ENCODE results near the gene MAP2K2. TPM values are rescaled to one million over a fixed set of nuclear protein-coding genes. Genes with fewer than 3 reads are reported as not detected.

Gene MAP2K2
- total and polyA plus RNA-seq, 5 experiments from 2014 or later, result 48.0 to 134 (median 101) TPM

DNA sequence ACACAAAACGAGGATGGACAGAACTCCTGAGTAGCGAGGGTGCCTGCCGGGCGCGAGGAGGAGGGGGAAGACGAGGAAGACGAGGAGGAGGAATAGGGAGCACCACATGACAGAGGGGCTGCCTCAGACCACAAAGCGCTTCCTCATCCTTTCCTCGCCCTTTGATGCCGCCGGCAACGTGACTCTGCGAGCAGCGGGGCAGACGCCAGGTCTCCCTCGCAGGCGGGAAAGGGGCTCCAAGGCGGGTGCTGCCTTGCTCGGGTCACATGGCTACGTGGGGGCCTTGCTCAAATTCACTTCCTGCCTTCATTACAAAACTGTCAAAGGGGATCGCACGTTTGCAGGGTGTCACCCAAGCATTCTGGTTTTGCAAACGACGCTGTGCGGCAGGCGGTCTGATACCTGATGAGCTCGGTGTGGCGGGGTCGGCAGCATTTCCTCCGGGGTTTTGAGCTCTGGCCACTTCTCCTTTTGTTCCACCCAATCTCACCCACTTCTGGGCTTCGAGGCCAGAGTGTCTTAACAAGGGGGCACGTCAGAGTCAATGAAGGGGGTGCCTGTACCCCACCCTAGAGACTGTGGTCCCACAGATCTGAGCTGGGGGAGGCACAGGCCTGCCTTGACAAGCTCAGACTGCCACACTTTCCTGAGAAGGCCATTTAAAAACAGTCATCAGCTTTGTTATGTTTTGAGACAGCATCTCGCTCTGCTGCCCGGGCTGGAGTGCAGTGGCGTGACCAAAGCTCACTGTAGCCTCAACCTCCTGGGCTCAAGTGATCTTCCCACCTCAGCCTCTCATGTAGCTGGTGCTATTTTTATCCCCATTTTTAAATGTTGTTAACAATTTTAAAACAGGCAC, 14.9 kb downstream of the MAP2K2 start:
- H3K4me1 Mint-ChIP-seq, result peaks cover 32 to 82% (median 72%) of the 10 kb centered on the region in 4 donors
- H3K9me3 Mint-ChIP-seq, result peaks cover 0 to 2% (median 0%) of the 10 kb centered on the region in 9 donors
- POLR2A ChIA-PET, result interaction anchor here (0.6 to 2.3 kb wide), 16 partner anchors 10 to 122 kb away, joined by 3 to 10 read pairs (median 4); partner anchors contain the start of gene ZBTB7A
- peak; percentile 63 to 92 (median 84) for DNase-seq
- peaks cover 0 to 19% (median 4%) of the 10 kb centered on the region in 3 donors for H3K36me3 Mint-ChIP-seq
- H3K27me3 Mint-ChIP-seq, result no peaks in the 10 kb centered on the region
- peak; percentile 61 to 68 for ATAC-seq
- H3K4me3 Mint-ChIP-seq, result peak overlapping the region; percentile 46 to 83 (median 70)
- H3K27ac Mint-ChIP-seq, result peak overlapping the region; percentile 90 to 98 (median 96)

DNA sequence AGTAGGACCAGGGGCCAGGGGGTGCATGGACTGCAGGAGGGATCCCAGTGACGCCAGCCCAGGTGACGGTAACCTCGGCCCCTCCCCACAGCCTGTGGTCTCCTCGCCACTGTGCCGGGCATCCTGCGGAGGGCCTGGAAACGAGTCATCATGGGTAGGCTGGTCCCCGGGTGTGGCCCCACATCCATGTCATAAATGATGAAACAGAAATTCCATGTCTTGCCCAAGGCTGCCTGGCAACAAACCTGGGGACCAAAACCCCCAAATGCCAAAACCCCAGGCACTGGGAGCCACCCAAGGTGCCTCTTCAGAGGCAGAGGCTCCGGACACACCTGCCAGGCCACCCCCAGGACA, 20.9 kb downstream of the MAP2K2 start:
- H3K27ac Mint-ChIP-seq, result peak overlapping the region in 1 of 10 donors; percentile 95
- POLR2A ChIA-PET, result interaction anchor here (2.0 to 3.3 kb wide), 4 partner anchors 10 to 115 kb away, joined by 8 to 35 read pairs (median 22); partner anchors contain the start of gene PIAS4
- peaks cover 0 to 22% (median 6%) of the 10 kb centered on the region in 3 donors for H3K36me3 Mint-ChIP-seq
- H3K4me3 Mint-ChIP-seq, result no peak overlapping the region
- DNase-seq (no peak), ATAC-seq (no peak)
- peaks cover 21 to 42% (median 36%) of the 10 kb centered on the region in 4 donors for H3K4me1 Mint-ChIP-seq
- peaks cover 0 to 2% (median 0%) of the 10 kb centered on the region in 9 donors for H3K9me3 Mint-ChIP-seq
- H3K27me3 Mint-ChIP-seq, result no peaks in the 10 kb centered on the region

DNA sequence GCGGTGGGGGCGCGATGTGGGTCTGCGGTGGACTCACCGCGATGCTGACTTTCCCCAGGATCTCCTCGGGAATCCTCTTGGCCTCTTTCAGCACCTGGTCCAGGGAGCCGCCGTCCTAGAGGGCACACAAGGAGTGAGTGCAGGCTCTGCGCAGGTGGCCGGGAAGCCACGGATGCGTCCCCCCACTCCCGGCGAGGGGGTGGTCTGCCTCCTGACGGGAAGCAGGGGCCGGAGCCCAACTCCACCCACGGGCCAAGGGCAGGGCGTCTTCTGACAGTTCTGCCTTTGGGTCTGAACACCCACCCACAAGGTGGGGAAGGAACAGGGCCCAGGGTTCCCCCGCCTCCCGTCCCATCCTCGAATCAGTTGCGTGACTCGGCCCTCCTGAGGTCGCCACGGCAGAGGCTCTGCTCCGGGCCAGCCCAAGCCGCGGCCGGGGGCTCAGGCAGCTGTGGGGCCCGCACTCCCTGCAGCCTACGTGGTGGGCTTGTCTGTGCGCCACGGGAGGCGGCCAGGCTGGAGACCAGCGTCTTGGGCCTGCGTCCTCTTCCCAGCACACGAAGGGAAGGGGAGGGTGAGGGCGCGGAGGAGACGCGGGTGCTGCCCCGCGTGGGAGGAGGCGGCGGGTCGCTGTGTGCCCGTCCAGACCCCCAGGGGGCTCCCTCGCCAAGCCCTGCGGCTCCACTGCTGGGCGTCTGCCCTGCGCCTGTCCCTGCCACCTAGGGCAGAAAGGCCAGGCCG, 21.4 kb downstream of the MAP2K2 start:
- Mint-ChIP-seq H3K36me3 (peaks cover 0 to 24% (median 9%) of the 10 kb centered on the region in 3 donors), H3K9me3 (peaks cover 0 to 2% (median 0%) of the 10 kb centered on the region in 9 donors), H3K27ac (no peak overlapping the region), H3K4me3 (no peak overlapping the region), H3K27me3 (no peaks in the 10 kb centered on the region), H3K4me1 (peaks cover 18 to 40% (median 32%) of the 10 kb centered on the region in 4 donors)
- POLR2A ChIA-PET, result interaction anchor here (1.2 to 1.3 kb wide), 2 partner anchors 40 to 115 kb away, joined by 3 to 7 read pairs; no protein-coding TSS in a partner anchor
- DNase-seq, result no peak
- no peak for ATAC-seq

DNA sequence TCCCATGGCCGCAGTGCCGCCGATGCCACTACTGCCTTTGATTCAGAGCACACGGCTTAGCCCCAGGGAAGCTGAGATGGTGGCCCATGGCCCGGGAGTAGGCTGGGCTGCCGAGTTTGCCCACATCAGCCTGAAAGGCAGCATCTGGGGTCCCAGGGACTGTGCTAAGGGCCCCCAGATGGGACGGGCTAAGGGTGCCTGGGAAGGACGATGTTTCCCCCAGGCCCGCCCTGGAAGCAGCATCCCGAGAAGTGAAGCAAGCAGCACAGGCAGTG, 22.5 kb downstream of the MAP2K2 start:
- Mint-ChIP-seq H3K36me3 (peaks cover 0 to 28% (median 8%) of the 10 kb centered on the region in 3 donors), H3K9me3 (peaks cover 0 to 2% (median 0%) of the 10 kb centered on the region in 9 donors), H3K4me1 (peaks cover 14 to 33% (median 24%) of the 10 kb centered on the region in 4 donors), H3K27ac (no peak overlapping the region), H3K27me3 (no peaks in the 10 kb centered on the region), H3K4me3 (no peak overlapping the region)
- POLR2A ChIA-PET, result interaction anchor here (1.2 to 1.3 kb wide), 2 partner anchors 39 to 114 kb away, joined by 3 to 7 read pairs; no protein-coding TSS in a partner anchor
- no peak for ATAC-seq
- DNase-seq, result no peak

DNA sequence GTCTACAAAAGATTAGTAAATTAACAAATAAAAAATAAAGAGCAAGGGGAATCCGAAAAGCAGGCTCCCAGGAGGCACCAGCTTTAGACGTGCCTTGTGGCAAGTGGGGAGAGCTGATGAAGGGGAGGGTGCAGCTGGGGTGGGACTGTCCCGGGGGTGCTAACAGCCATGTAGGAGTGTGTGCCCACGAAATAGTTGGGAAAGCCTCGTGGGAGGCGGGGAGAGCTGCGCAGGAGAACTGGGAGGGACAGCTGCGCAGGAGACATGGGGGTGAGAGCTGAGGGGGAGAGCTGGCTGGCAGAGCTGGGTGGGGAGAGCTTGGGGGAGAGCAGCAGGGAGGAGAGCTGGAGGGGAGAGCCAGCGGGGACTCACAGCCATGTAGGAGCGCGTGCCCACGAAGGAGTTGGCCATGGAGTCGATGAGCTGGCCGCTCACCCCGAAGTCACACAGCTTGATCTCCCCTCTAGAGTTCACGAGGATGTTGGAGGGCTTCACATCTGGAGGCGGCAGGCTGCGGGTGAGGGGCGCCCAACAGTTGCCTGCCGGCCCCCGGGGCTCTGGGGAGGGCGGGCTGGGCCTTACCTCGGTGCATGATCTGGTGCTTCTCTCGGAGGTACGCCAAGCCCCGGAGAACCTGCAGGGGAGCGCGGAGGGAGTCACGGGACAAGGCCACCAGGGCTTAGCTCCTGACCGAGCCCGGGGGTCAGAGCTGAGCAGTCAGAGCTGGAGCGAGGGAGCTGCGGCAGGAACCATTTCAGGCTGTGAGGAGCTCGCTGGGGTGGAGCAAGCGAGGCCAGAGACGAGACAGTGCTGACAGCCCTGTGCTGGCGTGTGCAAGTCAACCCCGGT, 23.1 kb downstream of the MAP2K2 start:
- Mint-ChIP-seq H3K4me3 (no peak overlapping the region), H3K27me3 (no peaks in the 10 kb centered on the region), H3K36me3 (peaks cover 0 to 30% (median 8%) of the 10 kb centered on the region in 3 donors), H3K9me3 (peaks cover 0 to 2% (median 0%) of the 10 kb centered on the region in 9 donors), H3K4me1 (peaks cover 14 to 28% (median 20%) of the 10 kb centered on the region in 4 donors), H3K27ac (peak overlapping the region in 4 of 10 donors; percentile 16 to 86 (median 70))
- no peak for DNase-seq
- no peak for ATAC-seq
- POLR2A ChIA-PET, result interaction anchor here (0.8 to 1.3 kb wide), 3 partner anchors 12 to 113 kb away, joined by 3 to 7 read pairs (median 4); no protein-coding TSS in a partner anchor

DNA sequence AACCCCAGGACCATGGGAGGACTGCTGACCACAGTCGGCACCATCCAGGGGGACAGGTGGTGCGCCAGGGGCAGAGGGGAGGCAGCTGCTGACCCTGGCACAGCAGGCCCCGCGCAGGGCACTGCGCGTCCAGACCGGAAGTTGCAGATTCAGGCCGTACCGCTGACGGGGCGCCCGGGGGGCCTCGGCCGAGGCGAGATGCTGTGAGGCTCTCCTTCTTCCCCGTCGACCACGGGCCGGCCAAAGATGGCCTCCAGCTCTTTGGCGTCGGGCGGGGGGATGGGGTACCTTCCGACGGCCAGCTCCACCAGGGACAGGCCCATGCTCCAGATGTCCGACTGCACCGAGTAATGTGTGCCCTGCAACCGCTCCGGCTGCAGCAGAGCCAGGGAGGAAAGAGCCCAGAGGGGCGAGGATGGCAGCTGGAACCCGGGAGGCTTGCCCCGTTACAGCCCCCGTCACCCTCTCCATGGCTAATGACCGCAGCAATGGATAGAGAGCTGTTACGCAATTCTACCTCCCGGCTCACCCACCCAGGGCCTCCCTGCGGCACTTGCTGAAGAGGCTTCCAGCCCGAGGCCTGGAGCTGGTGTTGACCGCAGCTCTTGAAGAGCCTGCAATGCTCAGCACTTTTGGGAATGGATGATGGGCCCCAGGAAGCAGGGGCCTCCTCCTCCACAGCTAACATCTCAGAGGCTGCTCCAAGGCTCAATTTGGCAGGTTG, 24.7 kb downstream of the MAP2K2 start:
- Mint-ChIP-seq H3K27me3 (no peaks in the 10 kb centered on the region), H3K36me3 (peaks cover 0 to 30% (median 8%) of the 10 kb centered on the region in 3 donors), H3K27ac (no peak overlapping the region), H3K4me1 (peaks cover under 1 to 11% (median 4%) of the 10 kb centered on the region in 4 donors), H3K4me3 (no peak overlapping the region), H3K9me3 (no peaks in the 10 kb centered on the region)
- DNase-seq, result no peak
- ATAC-seq, result no peak
- POLR2A ChIA-PET, result interaction anchor here (0.7 to 2.4 kb wide), 5 partner anchors 8 to 92 kb away, joined by 3 to 13 read pairs (median 4); partner anchors contain the start of gene PIAS4

DNA sequence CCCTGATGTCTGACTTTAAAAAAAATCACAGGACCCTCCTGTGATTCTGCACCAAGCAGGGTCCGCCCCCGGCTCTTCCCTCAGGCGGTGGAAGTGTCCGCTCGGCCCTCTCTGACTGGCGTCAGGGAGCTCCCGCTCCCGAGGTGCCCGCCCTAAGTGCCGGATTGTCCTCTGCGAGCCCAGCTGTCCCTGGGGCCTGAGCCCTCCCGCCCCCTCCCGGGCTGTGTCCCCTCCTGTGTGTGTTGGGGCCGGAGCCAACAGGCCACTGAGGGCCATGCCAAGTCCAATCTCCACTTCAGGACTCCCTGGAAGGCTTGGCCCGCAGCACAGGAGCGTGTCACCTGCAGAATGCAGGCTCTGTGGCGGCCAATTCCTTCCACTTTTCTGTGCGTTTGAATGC, 25.4 kb downstream of the MAP2K2 start:
- Mint-ChIP-seq H3K36me3 (peaks cover 0 to 34% (median 8%) of the 10 kb centered on the region in 3 donors), H3K27ac (no peak overlapping the region), H3K9me3 (no peaks in the 10 kb centered on the region), H3K4me3 (no peak overlapping the region), H3K4me1 (peaks cover 0 to 7% (median under 1%) of the 10 kb centered on the region in 4 donors), H3K27me3 (no peaks in the 10 kb centered on the region)
- POLR2A ChIA-PET, result interaction anchor here (0.7 to 2.4 kb wide), 5 partner anchors 9 to 91 kb away, joined by 3 to 13 read pairs (median 4); partner anchors contain the start of gene PIAS4
- DNase-seq (no peak), ATAC-seq (no peak)

DNA sequence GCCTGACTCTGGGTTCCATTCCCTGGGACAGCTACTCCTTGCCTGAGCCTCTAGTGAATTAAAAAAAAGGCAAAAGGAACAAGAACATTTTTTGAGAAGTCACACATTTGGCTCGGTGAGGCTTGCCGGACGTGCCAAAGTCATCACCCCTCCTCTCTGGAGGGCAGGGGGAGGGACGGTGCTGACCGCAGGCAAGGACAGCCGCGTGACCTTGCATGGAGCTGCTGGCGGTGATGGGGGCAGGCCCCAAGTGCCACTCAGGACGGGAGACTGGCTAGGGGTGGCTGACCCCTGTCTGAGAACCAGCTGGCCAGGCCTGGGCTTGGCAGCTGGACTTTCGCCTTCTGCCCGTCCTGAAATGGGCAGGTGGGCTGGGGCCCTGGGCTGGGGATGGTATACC, 26.4 kb downstream of the MAP2K2 start:
- Mint-ChIP-seq H3K27me3 (no peaks in the 10 kb centered on the region), H3K27ac (peak overlapping the region in 1 of 10 donors; percentile 52), H3K36me3 (peaks cover 0 to 35% (median 8%) of the 10 kb centered on the region in 3 donors), H3K4me1 (peaks cover 0 to 7% (median 1%) of the 10 kb centered on the region in 4 donors), H3K4me3 (no peak overlapping the region), H3K9me3 (no peaks in the 10 kb centered on the region)
- DNase-seq, result no peak
- ATAC-seq, result no peak
- POLR2A ChIA-PET, result interaction anchor here (0.5 to 2.4 kb wide), 5 partner anchors 8 to 65 kb away, joined by 3 to 13 read pairs (median 4); no protein-coding TSS in a partner anchor

DNA sequence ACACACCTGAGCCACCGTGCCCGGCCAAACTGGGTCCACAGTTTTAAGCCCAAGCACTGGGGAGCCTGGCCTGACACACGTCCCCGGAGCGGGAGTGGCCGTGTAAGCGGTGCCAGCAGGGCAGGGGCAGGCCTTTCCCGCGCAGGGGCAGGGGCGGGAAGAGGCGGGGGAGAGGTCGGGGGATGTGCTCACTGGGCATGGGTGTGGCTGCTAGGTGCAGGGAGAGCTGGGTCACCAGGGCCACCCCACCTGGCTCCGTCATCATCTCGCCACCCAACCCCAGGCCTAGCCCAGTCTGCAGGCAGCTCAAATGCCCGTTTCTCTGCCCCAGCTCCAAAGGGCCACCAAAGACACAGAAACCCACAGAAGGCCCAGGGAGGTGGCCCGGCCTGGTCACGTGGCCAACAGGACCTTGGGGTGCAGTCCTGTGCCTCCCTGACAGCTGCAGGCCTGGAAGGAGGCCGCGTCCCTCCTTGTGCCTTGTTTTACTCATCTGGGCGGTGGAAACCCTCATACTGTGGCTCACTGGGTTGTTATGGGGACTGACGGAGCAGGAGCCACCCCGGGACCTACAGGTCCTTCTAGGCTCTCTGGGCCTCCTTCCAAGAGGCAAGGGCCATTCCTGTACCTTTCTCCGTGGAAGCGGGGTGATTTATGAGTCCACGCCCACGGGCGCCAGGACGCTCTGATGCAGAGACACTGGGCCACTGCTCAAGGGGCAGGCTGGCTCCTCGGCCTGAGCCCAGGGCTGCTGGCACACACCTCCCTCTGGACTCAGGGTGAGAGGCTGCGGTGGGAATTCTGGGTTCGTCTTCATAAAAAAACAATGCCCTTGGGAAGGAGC, 27.7 kb downstream of the MAP2K2 start:
- peak overlapping the region in 3 of 10 donors; percentile 11 to 37 (median 36) for H3K27ac Mint-ChIP-seq
- H3K4me3 Mint-ChIP-seq, result no peak overlapping the region
- peaks cover 0 to 33% (median 8%) of the 10 kb centered on the region in 3 donors for H3K36me3 Mint-ChIP-seq
- H3K27me3 Mint-ChIP-seq, result no peaks in the 10 kb centered on the region
- no peak for DNase-seq
- peaks cover 0 to 7% (median 1%) of the 10 kb centered on the region in 4 donors for H3K4me1 Mint-ChIP-seq
- no peaks in the 10 kb centered on the region for H3K9me3 Mint-ChIP-seq
- POLR2A ChIA-PET, result interaction anchor here (1.0 to 5.0 kb wide), 4 partner anchors 9 to 111 kb away, joined by 5 to 32 read pairs (median 6); partner anchors contain the start of gene EEF2
- no peak for ATAC-seq

DNA sequence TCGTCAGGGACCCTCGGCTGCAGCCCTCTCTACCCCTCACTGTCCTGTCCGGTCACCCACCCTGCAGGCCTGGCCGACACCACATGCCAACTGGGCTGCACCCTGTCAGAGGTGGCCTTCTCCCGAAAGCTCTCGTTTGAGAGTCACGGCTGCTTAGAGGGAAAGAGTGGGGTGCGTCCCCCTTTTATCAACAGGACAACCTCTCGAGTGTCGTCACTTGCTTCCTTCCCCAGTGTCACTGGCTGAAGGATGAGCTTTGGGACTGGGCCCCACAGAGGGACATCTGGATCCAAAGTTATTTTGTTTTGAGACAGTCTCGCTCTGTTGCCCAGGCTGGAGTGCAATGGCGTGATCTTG, 28.5 kb downstream of the MAP2K2 start:
- DNase-seq (no peak), ATAC-seq (no peak)
- Mint-ChIP-seq H3K27me3 (no peaks in the 10 kb centered on the region), H3K4me1 (peaks cover 0 to 7% (median 1%) of the 10 kb centered on the region in 4 donors), H3K36me3 (peaks cover 0 to 28% (median 8%) of the 10 kb centered on the region in 3 donors), H3K9me3 (no peaks in the 10 kb centered on the region), H3K27ac (no peak overlapping the region), H3K4me3 (no peak overlapping the region)
- POLR2A ChIA-PET, result interaction anchor here (1.7 to 5.0 kb wide), 2 partner anchors 9 to 12 kb away, joined by 6 to 32 read pairs; no protein-coding TSS in a partner anchor

Data from naive thymus-derived CD8-positive, alpha-beta T cell (primary cell).